Thyroid gland (tissue), 4 donors: Measurements from ENCODE around the gene SRPK1. TPM values are rescaled to one million over a fixed set of nuclear protein-coding genes. Genes with fewer than 3 reads are reported as not detected.
"Not testable (repeated sequence)": the region's sequence is repeated elsewhere in the genome, so short reads cannot be mapped to it uniquely, and the experiment has no call there.

Experiments used
- DNase-seq, 2 donors: peaks; one replicate each; pipeline ENCODE4 v3.0.0-alpha.2; 2019
- H3K27ac ChIP-seq, 3 donors: fragments of 200-600 bp; sonication (generic); 1 replicate in 2 of 3; 2 replicates in 1 of 3; pipeline ENCODE4 v1.5.1; 2016 to 2019; ENCODE audit warnings: mild to moderate bottlenecking in 1 of 3, moderate library complexity in 1 of 3
- H3K27me3 ChIP-seq: fragments of 200-600 bp; sonication (generic); one replicate; pipeline ENCODE4 v1.5.1; 2019
- H3K36me3 ChIP-seq, 2 donors: fragments of 200-600 bp; sonication (generic); one replicate each; pipeline ENCODE4 v1.5.1; 2016 to 2019
- H3K4me1 ChIP-seq, 2 donors: fragments of 200-600 bp; sonication (generic); one replicate each; pipeline ENCODE4 v1.5.1; 2017 to 2019
- H3K4me3 ChIP-seq, 3 donors: fragments of 200-600 bp; sonication (generic); replicated peaks in 1 of 3; 1 replicate in 2 of 3; 2 replicates in 1 of 3; pipeline ENCODE4 v1.5.1; 2016; ENCODE audit warnings: mild to moderate bottlenecking in 1 of 3
- H3K9me3 ChIP-seq: fragments of 200-600 bp; sonication (generic); one replicate; pipeline ENCODE4 v1.5.1; 2017
- CTCF ChIP-seq, 6 experiments: fragments of 200-600 bp in 3 of 6; fragments of 450-650 bp in 3 of 6; sonication (generic) in 3 of 6; IDR thresholded peaks; one replicate each; pipeline ENCODE4 v1.5.1; 2016 to 2019; ENCODE audit warnings: antibody characterized with exemption in 6 of 6, mild to moderate bottlenecking in 2 of 6, inconsistent platforms in 1 of 6, moderate library complexity in 1 of 6
- POLR2A ChIP-seq, 2 donors: fragments of 450-650 bp; IDR thresholded peaks; one replicate each; pipeline ENCODE4 v1.6.1; 2017; ENCODE audit warnings: antibody characterized with exemption in 2 of 2, mild to moderate bottlenecking in 2 of 2, moderate library complexity in 1 of 2
- WGBS, 2 donors: methylation state at CpG; one replicate each; pipeline ENCODE4 v1.1.5; 2017; 5-methylcytosine and 5-hydroxymethylcytosine counted together
- intact Hi-C: fragments of 100-400 bp; cut with DNase I; formaldehyde crosslinking; loops from one replicate; pipeline ENCODE4 v1.15.1; 2023
- total RNA-seq, 4 donors: library from RNA; depleted of rRNA; stranded (reverse); fragments of >200 nt; gene quantifications; one replicate each; pipeline ENCODE4 v1.2.3, GENCODE V29; 2016

Gene SRPK1
- total RNA-seq, 4 donors from 2014 or later: 34.3 to 54.7 (median 50.7) TPM

- no peak for DNase-seq
- Histone ChIP-seq H3K36me3 (no peaks in the 10 kb centered on the region), H3K4me3 (no peak overlapping the region), H3K4me1 (no peaks in the 10 kb centered on the region), H3K9me3 (no peaks in the 10 kb centered on the region), H3K27me3 (no peaks in the 10 kb centered on the region), H3K27ac (no peak overlapping the region)
- TF ChIP-seq POLR2A (IDR thresholded peaks at IDR 0.05) (no peak), CTCF (IDR thresholded peaks at IDR 0.05) (no peak)
- intact Hi-C loops: no loop called here
These were observed 21.5 kb upstream of the SRPK1 start for GRCh38 chr6:35942355-35942754.

- DNase-seq, H3K27me3 ChIP-seq, H3K4me1 ChIP-seq, H3K27ac ChIP-seq, H3K4me3 ChIP-seq, H3K36me3 ChIP-seq, intact Hi-C loops, H3K9me3 ChIP-seq: not testable (repeated sequence)
- 90% methylated on average over 7 of the region's 7 CpGs for WGBS, 2 donors
These were observed 20.3 kb upstream of the SRPK1 start for GRCh38 chr6:35941170-35941569.

- H3K27me3 ChIP-seq, H3K36me3 ChIP-seq, H3K4me3 ChIP-seq, H3K27ac ChIP-seq, H3K4me1 ChIP-seq, intact Hi-C loops, DNase-seq, H3K9me3 ChIP-seq: not testable (repeated sequence)
- WGBS, 2 donors: 92 to 94% methylated on average over 2 of the region's 2 CpGs
These were observed 19.1 kb upstream of the SRPK1 start for GRCh38 chr6:35940014-35940413.

GRCh38 chr6:35939259-35939658 lies 18.4 kb upstream of the SRPK1 start:
- not testable (repeated sequence) for DNase-seq, H3K27me3 ChIP-seq
- WGBS, 2 donors: 85 to 89% methylated on average over 5 of the region's 5 CpGs

GRCh38 chr6:35936681-35937359 lies 15.9 kb upstream of the SRPK1 start:
- no peaks in the 10 kb centered on the region for H3K4me1 ChIP-seq
- TF ChIP-seq CTCF (IDR thresholded peaks at IDR 0.05) (no peak), POLR2A (IDR thresholded peaks at IDR 0.05) (no peak)
- H3K9me3 ChIP-seq: no peaks in the 10 kb centered on the region
- no peak overlapping the region for H3K27ac ChIP-seq
- no peak overlapping the region for H3K4me3 ChIP-seq
- H3K27me3 ChIP-seq: no peaks in the 10 kb centered on the region
- WGBS, 2 donors: 88% methylated on average over 1 of the region's 1 CpG
- intact Hi-C loops: no loop called here
- no peaks in the 10 kb centered on the region for H3K36me3 ChIP-seq
- no peak for DNase-seq

More at GRCh38 chr6:35939259-35939658, 18.4 kb upstream of the SRPK1 start:
- H3K27ac ChIP-seq, H3K4me3 ChIP-seq, H3K4me1 ChIP-seq, intact Hi-C loops, H3K36me3 ChIP-seq, H3K9me3 ChIP-seq: not testable (repeated sequence)

GRCh38 chr6:35935469-35935868 lies 14.6 kb upstream of the SRPK1 start:
- DNase-seq: no peak
- intact Hi-C loops: no loop called here
- no peaks in the 10 kb centered on the region for H3K4me1 ChIP-seq
- TF ChIP-seq CTCF (IDR thresholded peaks at IDR 0.05) (no peak), POLR2A (IDR thresholded peaks at IDR 0.05) (no peak)
- H3K4me3 ChIP-seq: no peak overlapping the region
- 55 to 56% methylated on average over 5 of the region's 5 CpGs for WGBS, 2 donors
- no peak overlapping the region for H3K27ac ChIP-seq
- H3K36me3 ChIP-seq: no peaks in the 10 kb centered on the region
- H3K9me3 ChIP-seq: no peaks in the 10 kb centered on the region
- no peaks in the 10 kb centered on the region for H3K27me3 ChIP-seq

- WGBS, 2 donors: 34 to 38% methylated on average over 2 of the region's 2 CpGs
- H3K4me3 ChIP-seq: no peak overlapping the region
- H3K9me3 ChIP-seq: no peaks in the 10 kb centered on the region
- no peaks in the 10 kb centered on the region for H3K27me3 ChIP-seq
- TF ChIP-seq CTCF (IDR thresholded peaks at IDR 0.05): no peak
- TF ChIP-seq POLR2A (IDR thresholded peaks at IDR 0.05): no peak
- H3K4me1 ChIP-seq: no peaks in the 10 kb centered on the region
- DNase-seq: no peak
- no peaks in the 10 kb centered on the region for H3K36me3 ChIP-seq
- no peak overlapping the region for H3K27ac ChIP-seq
- intact Hi-C loops: no loop called here
These were observed 12.9 kb upstream of the SRPK1 start for GRCh38 chr6:35933844-35934243.

- H3K36me3 ChIP-seq, H3K27me3 ChIP-seq, H3K4me1 ChIP-seq, H3K27ac ChIP-seq, H3K4me3 ChIP-seq, DNase-seq, H3K9me3 ChIP-seq, intact Hi-C loops: not testable (repeated sequence)
- WGBS, 2 donors: 84 to 93% methylated on average over 10 of the region's 10 CpGs
These were observed 11.0 kb upstream of the SRPK1 start for GRCh38 chr6:35931873-35932272.
